ENCODE data around the gene RSL24D1.

Gene RSL24D1

DNA sequence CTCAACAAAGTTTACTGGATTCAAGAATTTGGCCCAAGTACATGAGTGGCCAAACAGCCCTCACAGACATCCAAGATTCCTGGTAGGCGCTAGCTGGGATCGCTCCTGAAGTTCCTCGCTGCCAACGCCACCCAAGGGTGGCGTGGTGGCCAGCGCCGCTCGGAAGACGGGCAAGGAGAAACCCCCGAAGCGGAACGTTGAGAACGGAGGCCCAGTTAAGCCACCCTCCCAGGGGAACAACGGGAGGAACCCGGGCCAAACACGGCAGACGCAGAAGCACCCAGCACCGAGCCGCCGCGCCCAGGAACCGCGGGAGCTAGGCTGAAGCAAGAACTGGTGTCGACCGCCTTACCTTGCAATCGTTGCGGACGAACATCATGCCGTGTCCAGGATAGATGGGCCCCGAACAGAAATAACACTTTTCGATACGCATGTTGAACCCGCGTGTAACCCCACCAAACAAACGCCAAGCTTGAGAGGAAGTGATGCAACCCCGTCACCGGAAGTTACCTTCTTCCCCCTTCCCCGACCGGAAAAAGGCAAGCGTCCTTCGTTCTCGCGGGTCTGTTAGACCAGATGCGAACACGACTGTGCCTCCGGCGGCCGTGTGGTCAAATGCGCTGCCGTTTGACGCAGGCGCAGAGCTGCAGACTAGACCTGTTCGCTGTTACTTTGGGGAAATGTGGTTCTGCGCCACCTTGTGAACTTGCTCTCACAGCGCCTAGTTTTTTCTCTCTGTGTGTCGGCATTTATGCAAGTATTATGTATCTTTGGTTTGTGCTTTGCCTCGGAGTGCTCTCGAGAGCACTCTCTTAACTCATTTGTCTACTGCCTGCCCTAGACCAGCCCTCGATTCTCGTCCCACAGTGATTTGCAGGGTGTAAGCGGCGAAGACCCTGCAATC lies at the start of gene RSL24D1:
TSS of gene RSL24D1 (minus strand) at position 484 of the 904 bp plus-strand sequence. CDS start at position 433, 51 bp downstream.
- in situ Hi-C loops (cut with MboI; ENCODE audit: low sequenced_read_pairs): no loop called here

DNA sequence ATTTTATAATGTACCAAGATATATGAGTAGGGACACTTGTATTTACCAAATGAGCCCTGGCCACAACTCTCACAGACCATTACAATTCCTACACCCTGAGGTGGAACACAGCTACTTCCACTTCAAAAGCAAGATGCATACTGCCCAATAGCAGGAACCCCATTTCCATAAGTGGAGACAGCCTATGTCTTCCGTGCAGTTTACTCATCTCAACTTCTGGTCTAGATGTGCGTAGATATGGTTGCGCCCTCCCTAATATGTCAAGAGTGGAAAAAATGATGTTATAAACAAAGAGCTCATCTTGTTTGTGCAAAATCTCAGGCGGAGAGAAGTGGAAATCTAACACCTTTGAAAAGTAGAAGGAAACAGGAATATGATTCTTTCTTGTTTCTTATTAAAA lies 48.3 kb upstream of the RSL24D1 start:
- in situ Hi-C loops (cut with MboI; ENCODE audit: low sequenced_read_pairs): no loop called here

DNA sequence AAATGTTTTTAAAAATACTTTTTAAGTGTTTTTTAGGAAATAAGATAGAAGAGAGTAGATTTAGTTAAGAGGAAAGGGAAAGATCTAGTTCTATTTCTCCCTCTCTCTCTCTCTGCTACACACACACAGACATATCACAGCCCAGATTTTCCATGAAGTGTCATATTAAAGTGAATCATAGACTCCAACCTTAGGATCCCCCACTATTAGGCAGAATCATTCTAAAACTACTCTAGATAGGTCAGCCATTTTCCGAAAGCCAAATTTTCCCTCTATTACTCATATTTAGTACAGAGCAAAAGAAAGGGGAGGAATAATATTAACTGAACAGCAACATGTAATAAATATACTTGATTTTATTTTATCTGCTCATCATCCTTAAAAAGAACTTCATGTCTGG lies 45.1 kb upstream of the RSL24D1 start:
- in situ Hi-C loops (cut with MboI; ENCODE audit: low sequenced_read_pairs): no loop called here

DNA sequence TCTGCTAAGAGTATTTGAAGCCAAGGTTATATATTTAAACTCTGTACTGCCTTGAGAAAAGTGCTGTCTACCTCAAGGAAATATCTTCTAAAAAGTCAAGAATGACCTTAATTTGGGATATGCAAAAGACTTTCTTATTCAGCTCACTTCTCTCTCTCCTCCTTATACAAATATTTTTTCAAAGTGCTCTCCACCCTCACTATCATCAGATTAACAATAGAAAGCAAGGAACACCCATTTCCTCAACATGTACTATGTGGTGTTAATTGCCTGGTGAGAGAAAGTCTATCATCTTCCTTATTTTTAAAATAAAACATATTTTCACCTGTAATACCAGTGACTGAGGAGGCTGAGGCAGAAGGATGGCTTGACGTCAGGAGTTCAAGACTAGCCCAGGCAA lies 44.4 kb upstream of the RSL24D1 start:
- in situ Hi-C loops (cut with MboI; ENCODE audit: low sequenced_read_pairs): no loop called here

DNA sequence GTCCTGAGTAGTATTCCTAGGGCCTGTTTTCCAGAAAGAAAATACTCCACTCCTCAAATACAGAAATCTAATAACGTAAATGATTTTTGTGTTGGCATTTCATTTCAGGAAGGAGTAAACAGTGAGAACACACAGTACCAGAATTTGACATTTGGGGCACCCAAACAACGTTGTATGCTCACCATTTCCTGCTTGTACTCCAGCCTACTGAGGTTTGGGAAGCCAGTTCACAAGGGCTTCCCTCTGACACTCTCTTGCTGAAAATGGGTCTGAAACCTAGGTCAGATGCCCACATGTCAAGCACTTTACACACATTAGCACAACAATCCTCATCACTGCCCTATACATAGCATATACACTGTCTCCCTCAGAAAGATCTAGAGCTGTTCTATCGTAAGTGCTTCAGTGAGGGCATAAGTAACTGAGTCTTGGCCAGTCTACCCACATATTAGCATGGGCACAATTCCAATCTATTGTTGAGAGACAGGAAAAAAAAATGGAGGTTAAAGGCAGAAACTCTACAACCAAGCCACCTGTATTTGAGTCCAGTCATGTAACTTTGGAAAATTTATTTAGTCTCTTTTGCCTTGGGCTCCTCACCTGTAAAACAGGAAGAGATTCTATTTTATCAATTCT lies 43.5 kb upstream of the RSL24D1 start:
- in situ Hi-C loops (cut with MboI; ENCODE audit: low sequenced_read_pairs): no loop called here

DNA sequence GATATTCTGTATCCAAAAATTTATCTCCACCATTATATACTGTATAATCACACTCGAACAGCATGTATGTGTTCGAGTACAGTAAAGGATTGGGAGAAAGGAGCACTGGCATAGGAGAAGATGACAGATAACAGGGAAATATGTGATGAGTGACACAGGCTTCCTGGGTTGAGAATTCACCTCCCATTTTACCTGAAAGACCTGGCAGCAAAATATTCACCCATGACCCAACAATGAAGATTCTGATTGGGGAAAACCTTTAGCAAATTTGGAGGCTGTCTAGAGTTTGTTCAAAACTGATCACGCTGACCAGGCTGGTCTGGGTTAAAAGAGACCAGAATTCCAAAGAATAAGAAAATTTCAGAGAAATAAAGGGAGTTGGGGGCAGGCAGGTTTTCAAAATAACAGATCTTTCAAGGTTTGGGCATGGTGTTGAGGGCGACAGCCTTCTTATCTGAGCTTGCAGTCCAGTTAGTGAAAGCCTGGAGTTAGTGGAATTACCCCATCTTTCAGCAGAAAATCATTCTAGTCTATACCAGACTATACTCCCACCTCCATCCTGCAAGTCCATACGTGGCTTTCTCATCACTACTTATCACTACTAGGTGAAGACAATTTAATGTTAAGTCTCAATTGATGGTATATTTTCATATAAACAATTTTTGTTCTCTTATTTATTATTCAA lies 42.8 kb upstream of the RSL24D1 start:
- in situ Hi-C loops (cut with MboI; ENCODE audit: low sequenced_read_pairs): no loop called here

DNA sequence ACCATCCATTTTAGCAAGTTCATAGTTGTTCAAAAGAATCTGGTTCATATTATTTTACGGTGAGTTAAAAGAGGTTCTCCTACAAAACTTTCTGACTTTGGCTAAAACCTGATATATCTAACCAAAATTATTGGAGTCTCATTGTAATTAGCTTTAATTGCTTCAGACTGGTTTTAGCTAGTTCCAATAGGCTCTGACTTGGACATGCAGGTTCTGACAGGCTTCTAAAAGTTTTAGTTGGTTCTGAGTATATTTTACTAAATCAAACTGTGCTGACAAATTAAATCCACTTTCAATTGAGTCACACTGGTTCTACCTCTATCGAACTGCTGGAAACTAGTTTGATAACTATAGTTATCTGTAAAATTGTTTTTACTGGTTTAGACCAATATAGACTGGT lies 42.1 kb upstream of the RSL24D1 start:
- in situ Hi-C loops (cut with MboI; ENCODE audit: low sequenced_read_pairs): no loop called here

DNA sequence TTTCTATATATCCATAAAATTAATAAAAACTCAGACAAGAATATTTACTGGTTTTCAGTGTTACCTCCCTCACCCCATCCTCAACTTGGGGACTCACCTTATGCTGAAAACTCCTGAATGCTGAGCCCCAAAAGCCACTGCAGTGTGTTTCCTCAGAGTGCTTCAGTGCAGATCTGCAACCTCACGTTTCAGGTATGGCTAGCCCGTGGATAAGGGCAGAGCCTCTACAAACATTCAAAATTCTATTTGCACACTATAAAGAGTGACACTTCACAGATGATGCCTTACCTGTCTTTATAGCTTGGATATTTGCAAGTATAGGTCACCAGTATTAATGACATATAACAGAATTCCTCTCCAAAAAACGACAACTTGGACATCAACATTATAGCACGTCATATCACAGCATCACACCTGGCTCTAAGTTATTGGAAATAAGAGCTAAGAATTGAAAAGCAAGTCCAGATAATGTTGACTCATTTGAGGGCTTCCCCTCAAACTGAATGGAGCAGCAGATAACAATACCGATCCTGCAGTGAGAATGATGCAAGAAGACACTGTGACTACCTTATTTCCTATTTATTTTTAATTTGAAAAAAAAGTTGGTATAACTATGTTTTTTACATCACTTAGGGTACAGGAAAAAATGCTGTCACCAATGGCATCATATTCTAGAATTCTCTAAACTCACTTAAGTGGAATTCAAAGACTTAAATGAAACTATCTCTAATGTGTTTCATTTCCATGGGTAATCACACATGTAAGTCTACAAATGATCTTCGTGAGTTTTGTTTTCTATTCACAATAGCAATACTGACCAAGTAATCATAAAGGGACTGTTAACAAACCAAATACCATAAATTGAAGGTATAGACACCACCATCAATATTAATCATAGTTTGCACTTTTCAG lies 40.7 kb upstream of the RSL24D1 start:
- in situ Hi-C loops (cut with MboI; ENCODE audit: low sequenced_read_pairs): no loop called here

DNA sequence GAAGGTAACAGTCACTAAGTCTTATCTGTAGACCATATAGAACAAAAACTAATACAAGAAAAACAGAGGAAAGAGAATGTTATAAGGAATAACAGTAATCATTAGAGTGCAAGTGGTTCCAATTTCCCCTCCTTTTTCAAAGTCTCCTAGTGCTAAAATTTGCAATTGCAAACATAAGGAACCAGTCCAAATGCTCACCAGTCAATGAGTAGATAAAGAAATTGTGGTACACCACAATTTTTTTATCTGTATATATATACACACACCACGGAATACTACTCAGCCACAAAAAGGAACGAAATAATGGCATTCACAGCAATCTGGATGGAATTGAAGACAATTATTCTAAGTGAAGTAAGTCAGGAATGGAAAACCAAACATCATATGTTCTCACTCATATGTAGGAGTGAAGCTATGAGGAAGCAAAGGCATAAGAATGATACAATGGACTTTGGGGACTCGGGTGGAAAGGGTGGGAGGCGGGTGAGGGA lies 38.9 kb upstream of the RSL24D1 start:
- in situ Hi-C loops (cut with MboI; ENCODE audit: low sequenced_read_pairs): no loop called here

DNA sequence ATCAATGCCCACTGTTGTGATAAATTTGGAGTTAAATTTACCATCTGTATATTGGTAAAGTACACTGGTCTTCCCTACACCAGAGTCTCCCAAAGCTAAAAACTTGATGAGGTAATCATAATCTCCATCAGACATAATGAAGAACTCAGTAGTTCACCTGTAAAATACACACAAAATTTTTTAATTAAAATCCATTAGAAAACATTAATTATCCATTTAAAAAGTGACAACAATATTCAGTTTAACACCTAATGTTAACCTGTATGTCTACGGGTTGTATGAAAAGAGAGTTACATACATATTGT lies 38.0 kb upstream of the RSL24D1 start:
- in situ Hi-C loops (cut with MboI; ENCODE audit: low sequenced_read_pairs): no loop called here

DNA sequence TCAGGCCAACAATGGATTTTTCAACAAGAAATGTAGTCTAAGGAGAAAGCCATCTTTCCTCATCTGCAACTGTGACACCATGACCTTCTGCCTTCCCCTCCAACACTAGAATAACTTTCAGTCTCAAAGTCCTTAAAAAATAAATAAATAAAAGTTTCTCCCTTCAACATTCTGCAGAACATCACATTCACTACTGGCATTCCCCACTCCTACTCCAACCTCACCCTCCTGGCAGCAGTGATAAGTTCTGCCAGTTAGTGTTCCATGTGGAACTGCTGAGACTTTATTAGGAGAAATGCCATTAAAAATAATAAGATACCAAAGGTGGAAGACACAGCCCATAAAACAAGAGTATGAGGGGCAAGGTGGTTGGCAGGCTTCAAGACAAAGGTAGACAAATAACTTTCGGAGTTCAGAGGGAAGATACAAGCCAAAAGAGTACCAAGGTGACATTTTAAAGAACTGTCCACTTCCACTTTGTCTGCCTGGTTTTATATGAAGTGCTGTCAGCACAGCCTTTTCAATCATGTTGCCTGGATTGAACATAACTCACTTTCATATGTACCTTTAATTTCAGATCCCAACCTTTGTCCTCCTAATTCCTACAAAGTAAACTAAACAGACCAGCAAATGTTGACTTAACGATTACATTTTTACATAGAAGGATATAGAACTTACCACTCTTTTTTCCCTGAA lies 37.5 kb upstream of the RSL24D1 start:
- in situ Hi-C loops (cut with MboI; ENCODE audit: low sequenced_read_pairs): no loop called here

DNA sequence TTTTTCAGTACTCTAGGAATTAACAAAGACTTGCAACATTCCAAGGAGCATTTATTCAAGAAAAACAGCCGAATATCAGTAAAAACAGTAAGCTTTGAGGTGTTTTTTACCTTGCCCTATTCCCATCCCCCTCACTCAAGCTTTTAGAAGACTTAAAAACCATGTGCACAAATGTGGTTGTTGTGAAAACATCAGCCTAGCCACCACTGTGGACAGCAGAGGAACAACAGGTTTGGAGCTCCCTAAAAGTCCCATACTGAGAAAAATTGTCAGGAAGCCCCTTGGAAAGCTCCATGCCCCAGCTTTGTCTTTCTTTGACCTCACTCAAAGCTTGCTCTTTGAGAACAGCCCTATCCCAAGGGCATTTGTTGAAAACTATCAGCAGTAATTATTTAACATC lies 34.7 kb upstream of the RSL24D1 start:
- in situ Hi-C loops (cut with MboI; ENCODE audit: low sequenced_read_pairs): no loop called here

DNA sequence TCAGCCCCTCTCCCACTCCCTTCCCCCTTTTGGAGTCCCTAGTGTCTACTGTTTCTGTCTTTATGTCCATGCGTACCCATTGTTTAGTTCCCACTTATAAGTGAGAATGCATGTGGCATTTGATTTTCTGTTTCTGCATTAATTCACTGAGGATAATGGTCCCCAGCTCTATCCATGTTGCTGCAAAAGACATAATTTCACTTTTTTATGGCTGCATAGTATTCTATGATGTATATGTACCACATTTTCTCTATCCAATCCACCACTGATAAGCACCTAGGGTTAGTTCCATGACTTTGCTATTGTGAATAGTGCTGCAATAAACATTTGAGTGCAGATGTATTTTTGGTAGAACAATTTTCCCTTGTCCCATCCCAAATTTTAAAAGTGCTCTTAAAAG lies 34.2 kb upstream of the RSL24D1 start:
- in situ Hi-C loops (cut with MboI; ENCODE audit: low sequenced_read_pairs): no loop called here

DNA sequence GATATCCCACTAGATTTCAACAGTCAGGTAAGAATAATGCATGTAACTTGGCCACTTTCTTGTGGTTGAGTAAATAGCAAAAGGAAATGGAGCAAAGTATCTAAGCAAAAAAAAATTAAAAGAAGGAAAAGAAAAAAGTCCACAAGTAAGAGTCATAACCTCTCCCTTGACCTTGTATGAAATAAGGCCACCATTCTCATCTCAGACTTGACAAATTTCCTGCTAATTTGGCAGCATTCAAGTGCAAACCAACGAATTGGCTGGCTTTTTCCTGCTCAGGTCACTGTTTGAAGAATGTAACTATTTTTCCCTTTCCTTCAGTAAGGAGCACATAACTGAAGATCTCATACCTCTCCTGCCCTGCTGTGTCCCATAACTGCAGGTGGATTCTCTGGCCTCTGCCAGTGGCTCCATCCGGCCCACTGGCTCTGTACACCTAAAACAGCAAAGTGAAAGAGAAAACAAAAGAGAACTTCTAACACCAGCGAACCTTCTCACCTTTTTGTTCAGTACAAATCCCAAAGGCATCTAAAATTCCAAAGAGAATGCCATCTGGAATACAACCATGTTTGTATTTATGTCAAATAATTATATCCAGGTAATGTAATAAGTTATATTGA lies 33.4 kb upstream of the RSL24D1 start:
- in situ Hi-C loops (cut with MboI; ENCODE audit: low sequenced_read_pairs): no loop called here

DNA sequence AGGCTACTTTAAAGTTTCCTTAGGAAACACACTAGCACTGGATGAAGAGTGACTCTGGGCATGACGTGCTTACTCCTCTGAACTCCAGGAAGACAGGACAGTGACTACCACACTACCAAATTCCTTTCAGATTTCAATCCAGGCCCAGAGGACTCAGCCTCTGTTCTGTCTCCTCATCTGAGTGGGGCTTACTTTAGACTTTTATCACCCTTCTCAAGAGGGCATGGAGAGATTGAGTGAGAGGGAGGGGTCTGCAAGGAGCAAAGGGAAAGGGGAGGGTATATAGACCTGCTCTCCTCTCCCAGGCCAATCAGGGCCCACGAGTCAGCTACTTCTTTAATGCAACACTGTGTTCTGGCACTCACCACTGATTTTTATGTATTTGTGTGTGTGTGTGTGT lies 29.4 kb upstream of the RSL24D1 start:
- in situ Hi-C loops (cut with MboI; ENCODE audit: low sequenced_read_pairs): no loop called here

DNA sequence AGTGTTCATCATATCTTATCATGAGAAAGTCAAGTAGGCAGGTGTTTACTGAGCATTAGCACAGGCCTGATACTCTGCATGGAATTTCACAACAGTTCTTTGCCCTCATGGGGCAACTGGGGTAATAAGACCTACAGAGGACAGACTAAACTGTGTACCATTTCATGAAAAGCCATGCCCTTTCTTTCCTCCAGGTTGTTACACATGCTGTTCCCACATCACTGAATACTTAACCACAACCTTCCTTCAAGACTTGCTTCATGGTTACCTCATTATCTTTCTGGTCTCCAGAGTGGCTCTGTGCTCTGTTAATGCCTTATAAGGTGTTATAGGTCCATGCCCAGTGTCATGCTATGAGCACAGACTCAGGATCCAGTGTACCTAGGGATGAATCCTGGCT lies 28.2 kb upstream of the RSL24D1 start:
- in situ Hi-C loops (cut with MboI; ENCODE audit: low sequenced_read_pairs): loop anchor here (25.0 kb wide), 2 partner anchors 212 to 412 kb away; no protein-coding TSS in a partner anchor

DNA sequence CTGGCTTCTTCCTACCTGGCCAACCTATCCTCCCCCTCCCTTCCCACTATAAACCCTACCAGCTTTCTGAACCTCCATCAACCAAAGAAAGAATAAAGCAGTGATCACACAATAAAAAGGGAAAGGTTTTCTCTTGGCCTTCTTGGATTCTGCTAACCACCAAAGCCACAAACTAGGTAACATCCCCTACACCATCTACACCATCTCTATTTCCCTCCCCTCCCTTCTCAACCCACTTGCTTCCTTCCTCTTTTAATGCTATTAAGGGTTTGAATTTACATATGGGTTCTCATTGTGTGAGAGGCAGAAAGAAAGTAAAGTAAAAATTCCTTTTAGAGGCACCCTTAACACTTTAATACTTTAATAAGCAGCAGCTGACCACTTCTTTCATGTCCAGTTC lies 25.8 kb upstream of the RSL24D1 start:
- in situ Hi-C loops (cut with MboI; ENCODE audit: low sequenced_read_pairs): loop anchor here (25.0 kb wide), 2 partner anchors 215 to 415 kb away; no protein-coding TSS in a partner anchor

DNA sequence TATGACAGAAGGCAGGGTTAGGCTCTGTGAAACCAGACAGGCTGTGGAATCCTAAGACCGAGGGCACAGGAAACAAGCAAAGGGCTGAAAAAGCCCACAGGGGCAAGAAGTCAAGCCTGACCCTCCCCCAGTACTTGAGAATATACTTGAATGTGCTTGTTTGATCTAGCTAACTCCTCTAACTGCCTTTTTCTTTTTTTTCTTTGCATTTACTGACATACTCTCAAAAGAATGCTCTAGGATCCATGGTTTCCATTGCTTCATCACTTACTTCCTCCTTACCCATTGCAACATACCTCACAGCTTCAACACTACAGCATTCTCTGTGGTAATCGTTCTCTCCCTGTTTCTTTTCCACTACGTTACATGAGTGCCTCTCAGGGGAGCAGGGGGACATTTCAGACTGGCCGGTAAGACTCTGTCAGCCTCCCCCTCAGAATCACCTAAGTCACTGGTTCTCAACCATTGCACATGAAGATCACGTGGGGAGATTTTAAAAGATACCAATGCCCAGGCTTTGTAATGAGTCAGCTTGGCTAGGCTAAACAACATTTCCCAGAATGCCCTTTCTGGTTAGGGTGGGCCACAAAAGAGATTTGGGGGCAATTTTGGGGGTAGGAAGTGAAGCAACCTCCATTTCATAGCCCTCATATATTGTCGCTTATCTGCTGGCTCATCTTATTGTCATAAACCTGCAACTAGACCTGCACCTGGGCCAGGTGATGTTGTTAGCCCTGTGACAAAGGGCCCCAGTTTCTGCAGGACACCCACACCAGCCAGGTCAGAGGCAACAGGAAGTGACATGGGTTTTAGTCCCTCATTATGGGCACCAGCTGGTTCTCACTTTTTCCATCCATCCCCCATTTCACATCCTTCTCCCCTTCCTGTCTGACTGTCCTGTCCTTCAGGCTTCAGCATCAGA lies 24.6 kb upstream of the RSL24D1 start:
- in situ Hi-C loops (cut with MboI; ENCODE audit: low sequenced_read_pairs): loop anchor here (25.0 kb wide), 2 partner anchors 216 to 416 kb away; no protein-coding TSS in a partner anchor

Data from HL-60/S4 treated with retinoic acid at 250 ng/mL for 4 days and 3 days (cell line).